NCI-H2081 treated with DMSO at 0.1 percent for 48 hours (cell line): Measurements from ENCODE around the gene KRT7.

Experiments used
- DNase-seq: peaks from one replicate; lab custom pipeline; 2025; lab: John Stamatoyannopoulos, UW

The KRT7 gene

DNA sequence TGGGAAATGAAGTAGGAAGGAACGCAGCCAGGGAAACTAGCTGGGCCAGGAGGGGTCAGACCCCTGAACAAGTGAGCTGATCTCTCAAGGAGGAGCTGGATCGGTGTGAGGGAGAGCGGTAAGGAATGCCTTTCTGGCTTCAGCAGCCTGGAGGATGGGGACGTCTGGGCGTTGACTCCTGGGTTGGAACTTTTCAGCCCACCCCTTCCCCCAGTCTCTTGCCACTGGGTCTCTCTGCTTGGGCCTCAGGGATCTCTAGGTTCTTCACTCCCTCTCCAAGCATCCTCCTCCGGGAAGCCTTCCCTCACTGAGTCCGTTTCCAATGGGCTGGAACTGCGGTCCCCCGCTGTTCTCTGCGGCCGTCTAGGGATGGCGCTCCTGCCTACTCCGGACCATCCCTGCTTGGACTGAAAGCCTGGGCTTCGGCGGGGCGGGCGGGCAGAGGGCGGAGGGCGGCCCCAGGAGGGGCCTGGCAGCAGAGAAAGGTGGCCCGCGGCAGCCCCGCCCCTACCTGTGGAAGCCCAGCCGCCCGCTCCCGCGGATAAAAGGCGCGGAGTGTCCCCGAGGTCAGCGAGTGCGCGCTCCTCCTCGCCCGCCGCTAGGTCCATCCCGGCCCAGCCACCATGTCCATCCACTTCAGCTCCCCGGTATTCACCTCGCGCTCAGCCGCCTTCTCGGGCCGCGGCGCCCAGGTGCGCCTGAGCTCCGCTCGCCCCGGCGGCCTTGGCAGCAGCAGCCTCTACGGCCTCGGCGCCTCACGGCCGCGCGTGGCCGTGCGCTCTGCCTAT, at the start of gene KRT7:
Gene KRT7, plus strand, starts transcription at position 570 of the 788 bp plus-strand sequence. Its CDS starts 54 bp downstream, at position 624.
- DNase-seq, result no peak

DNA sequence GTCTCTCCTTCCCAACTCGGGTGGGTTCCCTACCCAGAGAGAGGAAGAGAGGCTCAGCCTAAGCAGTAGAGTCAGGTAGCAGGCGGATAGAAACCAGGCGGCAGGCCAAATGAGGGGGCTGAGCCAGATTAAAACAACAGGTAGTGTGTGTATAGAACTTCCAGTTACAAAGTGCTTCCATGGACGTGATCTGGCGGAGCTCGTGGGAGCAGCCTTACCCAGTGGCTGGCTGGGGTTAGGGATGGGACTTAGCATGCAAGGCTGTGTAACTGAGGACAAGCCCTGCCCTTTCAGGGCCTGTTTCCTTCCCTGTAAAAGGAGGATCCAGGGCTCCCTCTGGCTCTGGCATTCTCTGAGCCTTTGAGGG, 49.5 kb upstream of the KRT7 start:
- peak; percentile 34 for DNase-seq

DNA sequence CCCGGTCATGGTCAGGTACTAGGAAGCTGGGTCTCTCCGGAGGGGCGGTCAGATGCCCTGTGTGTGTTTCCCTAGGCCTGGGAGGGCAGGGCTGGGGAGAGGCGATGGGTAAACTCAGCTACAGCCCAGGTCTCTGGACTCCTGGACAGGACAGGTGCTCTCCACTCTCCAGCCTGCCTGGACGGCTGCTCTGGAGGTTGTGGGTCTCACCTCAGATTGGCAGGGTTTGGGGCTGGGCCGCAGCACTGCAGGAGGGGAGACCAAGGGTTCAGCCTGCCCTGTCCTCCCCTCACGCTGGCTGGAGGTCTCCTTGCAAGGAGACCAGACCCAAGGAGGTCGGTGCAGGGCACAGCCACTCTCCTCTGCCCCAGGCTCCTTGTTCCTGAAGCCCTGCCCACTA, 49.1 kb upstream of the KRT7 start:
- DNase-seq, result no peak

- no peak for DNase-seq
These were observed 48.2 kb upstream of the KRT7 start for GRCh38 chr12:52184813-52185212.

- DNase-seq, result no peak
These were observed 47.6 kb upstream of the KRT7 start for GRCh38 chr12:52185400-52185967.

DNA sequence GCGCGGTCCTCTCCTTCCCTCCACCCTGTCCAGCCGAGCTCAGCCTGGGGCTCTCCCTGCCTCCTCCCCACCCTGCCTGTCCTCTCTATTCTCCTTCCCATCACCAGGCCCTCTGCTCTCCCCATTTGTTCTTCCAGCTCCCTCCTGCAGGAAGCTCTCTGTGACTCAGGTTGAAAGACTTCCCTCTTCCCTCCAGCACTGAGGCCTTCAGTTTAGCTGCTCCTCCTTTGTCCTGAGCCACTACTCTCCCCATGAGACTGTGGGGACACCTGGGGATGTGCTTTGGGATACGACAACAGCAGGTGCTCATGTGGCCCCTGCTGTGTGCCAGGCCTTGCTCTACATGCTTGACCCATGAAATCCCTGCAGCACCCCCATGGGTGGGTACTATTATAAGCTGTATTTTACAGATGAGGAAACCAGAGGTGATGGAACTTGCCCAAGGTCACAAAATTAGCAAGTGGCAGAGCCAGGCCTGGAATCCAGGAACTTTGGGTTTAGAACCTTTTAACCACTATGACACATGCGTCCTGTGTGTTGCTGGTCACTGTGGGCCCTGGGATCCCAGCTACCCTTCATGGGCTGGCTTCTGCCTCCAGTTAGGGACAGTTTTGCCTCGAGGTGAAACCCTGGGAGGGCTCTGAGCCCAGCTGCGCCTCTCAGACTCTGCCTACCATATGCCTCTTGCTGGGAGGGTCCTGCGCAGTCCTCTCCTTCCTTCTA, 46.8 kb upstream of the KRT7 start:
- DNase-seq, result no peak

- no peak for DNase-seq
These were observed 45.8 kb upstream of the KRT7 start for GRCh38 chr12:52187206-52187605.

DNA sequence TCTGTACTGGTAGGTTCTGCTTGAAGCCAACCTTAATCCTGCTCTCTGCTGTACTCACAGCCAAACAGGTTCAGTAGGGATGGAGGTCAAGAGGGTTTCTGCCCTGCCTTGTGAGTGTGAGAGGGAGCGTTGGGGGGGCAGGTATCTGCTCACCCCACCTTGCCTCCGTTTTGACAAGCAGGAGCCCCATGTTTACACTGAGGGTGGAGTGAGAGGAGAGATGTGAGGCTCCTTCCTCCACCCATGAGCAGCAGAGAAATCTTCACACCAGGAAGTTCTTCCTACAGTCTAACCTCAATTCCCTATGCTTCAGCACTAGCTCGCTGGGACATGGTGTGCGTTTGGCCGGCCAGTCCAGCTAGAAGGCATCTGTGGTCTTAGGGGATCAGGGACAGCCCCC, 45.4 kb upstream of the KRT7 start:
- no peak for DNase-seq

GRCh38 chr12:52188658-52189057, 44.4 kb upstream of the KRT7 start:
- no peak for DNase-seq

GRCh38 chr12:52189376-52190174, 43.5 kb upstream of the KRT7 start:
- no peak for DNase-seq

DNA sequence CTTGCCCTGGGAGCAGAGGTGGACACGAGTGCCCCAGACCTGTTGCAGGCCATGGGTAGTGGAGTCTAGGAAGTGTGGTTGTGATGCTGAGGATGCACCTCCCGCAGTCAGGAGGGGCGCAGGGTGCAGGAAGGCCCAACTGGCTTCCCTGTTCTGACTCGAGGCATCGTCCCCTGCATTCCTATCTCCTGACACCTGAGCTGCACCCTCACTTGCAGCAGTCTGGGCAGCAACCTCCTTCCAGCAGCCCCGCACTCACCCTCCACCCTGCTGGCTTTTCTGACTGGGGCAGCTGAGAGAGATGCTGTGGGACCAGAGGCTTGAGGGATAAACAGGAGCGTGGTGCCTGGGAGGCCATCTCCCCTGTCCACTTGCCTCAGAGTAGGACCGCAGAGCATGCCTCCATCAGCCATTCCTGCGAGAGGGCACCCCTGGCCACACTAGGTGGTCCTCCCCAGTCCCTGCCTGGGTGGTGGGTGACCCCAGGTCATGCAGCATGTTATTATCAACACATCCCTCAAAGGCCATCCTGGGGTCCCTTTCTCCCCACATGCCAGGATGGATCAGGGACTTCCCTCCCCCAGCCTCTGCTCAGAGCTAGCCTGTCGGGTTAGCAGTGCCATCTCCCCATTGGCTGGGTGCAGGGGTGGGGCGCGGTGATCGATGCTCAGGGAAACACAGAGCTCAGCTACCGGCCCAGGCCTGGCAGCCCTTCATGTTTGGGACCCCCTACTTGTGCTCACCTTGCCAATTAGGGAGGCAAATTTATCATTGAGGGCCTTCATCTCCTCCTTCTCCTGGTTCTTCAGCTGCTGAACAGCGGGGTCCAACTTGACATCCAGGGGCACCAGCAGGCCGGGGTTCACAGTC, 41.9 kb upstream of the KRT7 start:
- no peak for DNase-seq

DNA sequence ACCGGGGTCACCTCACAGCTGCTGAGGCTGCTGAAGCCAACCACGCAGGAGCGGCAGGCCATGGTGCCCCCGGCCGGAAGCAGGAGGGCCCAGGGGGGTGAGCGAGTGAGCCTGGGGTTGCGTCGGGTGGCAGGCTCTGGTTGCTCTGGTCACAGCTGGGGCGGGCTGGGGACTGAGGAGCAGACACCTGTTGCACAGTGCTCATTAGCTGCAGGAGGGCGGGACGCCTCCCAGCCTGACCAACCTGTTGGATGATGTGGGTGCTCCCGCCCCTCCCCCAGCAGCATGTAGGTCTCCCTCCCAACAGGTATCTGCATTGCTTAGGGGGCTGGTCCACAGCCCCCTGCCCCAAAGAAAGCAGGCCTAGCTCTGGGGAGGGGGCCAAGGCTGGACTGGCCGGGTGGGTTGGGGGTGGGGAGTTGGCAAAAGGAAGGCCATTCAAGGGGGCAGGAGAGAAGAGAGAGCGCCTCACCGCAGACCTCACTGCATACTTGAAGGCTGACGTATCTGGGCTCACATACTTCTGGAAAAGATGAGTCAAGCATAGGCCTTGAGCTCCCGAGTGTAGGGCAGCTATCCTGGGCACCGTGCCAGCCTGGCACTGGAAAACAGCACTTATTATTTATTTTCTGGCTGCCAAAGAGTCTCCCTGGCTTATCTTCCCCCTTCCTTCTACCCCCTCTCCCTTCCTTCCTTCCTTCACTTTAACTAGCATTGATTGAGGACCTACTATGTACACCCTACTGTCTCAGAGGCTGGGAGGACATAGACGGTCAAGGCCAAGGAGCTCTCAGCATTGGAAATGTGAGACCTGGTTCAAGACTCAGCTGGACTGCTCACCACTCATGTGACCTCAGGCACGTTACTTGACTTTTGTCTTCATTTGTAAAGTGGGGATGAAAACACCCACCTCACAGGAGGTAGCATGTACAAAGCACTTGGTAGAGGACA, 40.9 kb upstream of the KRT7 start, which contains the start of gene KRT80:
Gene KRT80, minus strand, starts transcription at position 174 of the 951 bp plus-strand sequence. Its CDS starts 112 bp downstream, at position 62.
- DNase-seq, result no peak

- DNase-seq, result no peak
These were observed 39.5 kb upstream of the KRT7 start for GRCh38 chr12:52193532-52193931.

DNA sequence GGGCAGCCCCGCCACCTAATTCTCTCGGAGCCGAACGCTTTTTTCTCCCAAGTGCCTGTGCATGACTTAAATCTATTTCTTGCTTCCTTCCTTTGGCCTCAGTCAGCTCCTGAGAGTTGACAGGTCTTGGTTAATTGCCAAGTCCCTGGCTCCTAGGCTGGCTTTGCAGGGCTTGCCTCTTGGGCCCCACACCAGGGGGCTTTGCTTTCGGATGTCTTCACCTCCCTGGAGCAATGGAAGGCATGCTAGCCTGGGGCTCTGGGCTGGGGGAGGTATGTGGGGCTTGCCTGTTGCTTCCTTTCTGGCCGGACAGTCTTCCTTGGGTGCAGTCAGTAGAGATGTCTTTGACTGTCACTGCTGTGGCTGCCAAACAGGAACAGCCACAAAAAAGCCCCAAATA, 39.1 kb upstream of the KRT7 start:
- DNase-seq, result no peak

GRCh38 chr12:52195065-52195730, 37.8 kb upstream of the KRT7 start:
- DNase-seq, result no peak

DNA sequence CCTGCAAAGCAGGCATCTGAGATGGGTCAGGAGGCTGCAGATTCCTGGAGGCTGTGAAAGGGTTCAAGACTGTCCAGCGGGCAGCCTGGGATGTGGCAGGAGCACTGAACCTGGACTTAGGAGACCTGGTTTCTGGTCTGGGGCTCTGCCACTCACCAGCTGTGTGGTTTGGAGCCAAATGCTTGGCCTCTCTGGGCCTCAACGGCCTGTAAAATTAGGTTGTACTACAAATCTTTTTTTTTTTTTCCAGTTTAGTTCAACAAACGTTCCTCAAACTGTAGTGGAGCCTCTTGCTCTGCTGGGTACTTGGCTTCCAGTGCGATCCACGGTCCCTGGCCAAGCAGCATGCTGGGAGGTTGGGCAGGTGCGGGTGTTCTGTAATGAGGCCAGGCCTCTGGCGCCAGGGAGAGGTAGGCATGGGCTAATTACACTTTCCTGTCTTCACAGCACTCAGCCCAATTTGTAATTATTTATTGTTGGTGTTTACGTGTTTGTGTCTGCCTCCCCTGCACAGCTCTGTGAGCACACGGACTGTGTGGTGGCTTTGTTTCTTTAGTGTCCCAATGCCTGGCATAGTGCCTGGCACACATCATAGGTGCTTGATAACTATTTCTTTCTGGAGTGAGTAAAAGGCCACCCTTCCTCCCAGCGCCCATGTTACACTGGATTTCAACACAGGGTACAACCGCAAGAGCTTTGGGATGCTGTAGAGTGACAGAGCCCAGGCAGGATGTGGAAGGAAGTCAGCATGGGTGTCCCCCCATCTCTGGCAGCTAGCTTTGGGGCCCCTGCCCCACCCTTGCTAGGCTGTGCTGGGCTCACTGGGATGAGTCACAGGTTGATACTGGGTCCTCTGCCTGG, 35.4 kb upstream of the KRT7 start:
- DNase-seq, result peak; percentile 46

- DNase-seq, result no peak
These were observed 34.4 kb upstream of the KRT7 start for GRCh38 chr12:52198454-52199215.
